HG03064 (cell line): ENCODE measurements around the gene ATP13A2.
"Not testable (repeated sequence)": the region's sequence is repeated elsewhere in the genome, so short reads cannot be mapped to it uniquely, and the experiment has no call there.

Source experiments
- ATAC-seq: cut with Tn5 transposase; IDR thresholded peaks from one replicate; pipeline ENCODE4 v1.9.1; 2021; ENCODE audit warnings: low read depth; ENCODE audit not compliant: unreplicated experiment

ATP13A2 gene

GRCh38 chr1:16964169-16964568, 47.6 kb downstream of the ATP13A2 start:
- ATAC-seq, result not testable (repeated sequence)

GRCh38 chr1:16961297-16962133, 50.2 kb downstream of the ATP13A2 start:
- no peak for ATAC-seq

DNA sequence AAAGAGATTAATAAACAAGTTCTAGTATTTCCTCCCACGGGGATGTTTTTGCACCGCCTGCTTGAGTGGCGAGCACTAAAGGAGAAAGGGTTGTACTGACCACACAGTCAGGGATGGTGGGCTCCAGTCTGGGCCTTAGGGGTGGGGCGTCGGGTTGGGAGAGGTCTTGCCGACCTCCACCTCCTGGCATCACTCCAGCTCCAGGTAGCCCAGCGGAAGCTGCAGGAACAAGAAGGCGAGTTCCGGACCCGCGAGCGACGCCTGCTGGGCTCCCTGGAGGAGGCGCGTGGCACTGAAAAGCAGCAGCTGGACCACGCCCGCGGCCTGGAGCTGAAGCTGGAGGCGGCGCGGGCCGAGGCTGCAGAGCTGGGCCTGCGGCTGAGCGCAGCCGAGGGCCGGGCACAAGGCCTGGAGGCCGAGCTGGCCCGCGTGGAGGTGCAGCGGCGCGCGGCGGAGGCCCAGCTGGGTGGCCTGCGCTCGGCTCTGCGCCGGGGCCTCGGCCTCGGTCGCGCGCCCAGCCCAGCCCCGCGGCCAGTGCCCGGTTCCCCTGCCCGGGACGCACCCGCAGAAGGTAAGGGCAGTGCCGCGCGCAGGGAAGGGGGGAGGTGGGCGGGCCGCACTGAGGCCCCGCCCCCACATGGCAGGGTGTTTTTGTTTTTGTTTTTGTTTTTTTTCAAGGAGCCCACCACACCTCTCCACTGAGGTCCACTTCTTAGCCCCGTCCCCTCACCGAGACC, 51.0 kb downstream of the ATP13A2 start:
- no peak for ATAC-seq

GRCh38 chr1:16958475-16958874, 53.3 kb downstream of the ATP13A2 start:
- ATAC-seq, result no peak

GRCh38 chr1:16957731-16958130, 54.0 kb downstream of the ATP13A2 start:
- no peak for ATAC-seq

- ATAC-seq, result no peak
Observed at GRCh38 chr1:16956775-16957174, 55.0 kb downstream of the ATP13A2 start.

GRCh38 chr1:16955186-16955585, 56.5 kb downstream of the ATP13A2 start:
- no peak for ATAC-seq

DNA sequence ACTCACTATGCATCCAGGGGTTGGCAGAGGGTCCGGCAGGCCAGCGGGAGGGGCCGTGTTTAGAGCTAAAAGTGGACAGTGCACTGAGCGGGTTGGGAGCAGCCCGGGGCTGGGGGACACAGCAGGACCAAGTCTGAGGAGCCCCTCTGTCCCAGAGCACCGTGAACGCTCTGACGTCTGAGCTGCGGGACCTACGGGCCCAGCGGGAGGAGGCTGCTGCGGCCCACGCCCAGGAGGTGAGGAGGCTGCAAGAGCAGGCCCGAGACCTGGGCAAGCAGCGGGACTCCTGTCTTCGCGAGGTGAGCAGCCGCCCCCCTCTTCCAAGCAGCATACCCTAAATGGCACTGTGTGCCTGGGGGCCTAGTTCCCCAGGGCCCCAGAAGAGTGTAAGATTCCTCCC, 57.1 kb downstream of the ATP13A2 start:
- ATAC-seq, result no peak

DNA sequence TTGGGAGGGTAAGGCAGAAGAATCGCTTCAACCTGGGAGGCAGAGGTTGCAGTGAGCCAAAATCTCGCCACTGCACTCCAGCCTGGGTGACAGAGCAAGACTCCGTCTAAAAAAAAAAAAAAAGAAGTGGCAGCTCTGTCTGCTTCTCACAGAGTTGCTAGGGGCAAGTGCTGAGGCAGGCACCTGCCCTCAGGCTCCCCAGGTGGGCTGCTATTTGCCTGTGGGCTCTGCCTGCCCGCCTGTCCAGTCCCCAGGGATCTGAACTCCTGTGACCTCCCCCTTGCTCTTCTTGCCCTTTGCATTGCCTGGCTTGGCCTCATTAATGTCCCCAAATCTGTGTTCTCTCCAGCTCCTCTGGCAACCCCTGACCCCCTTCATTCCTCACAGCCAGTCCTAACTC, 59.4 kb downstream of the ATP13A2 start:
- not testable (repeated sequence) for ATAC-seq

GRCh38 chr1:16949026-16949425, 62.7 kb downstream of the ATP13A2 start:
- ATAC-seq, result not testable (repeated sequence)

- ATAC-seq, result not testable (repeated sequence)
Observed at GRCh38 chr1:16948282-16948891, 63.3 kb downstream of the ATP13A2 start.

DNA sequence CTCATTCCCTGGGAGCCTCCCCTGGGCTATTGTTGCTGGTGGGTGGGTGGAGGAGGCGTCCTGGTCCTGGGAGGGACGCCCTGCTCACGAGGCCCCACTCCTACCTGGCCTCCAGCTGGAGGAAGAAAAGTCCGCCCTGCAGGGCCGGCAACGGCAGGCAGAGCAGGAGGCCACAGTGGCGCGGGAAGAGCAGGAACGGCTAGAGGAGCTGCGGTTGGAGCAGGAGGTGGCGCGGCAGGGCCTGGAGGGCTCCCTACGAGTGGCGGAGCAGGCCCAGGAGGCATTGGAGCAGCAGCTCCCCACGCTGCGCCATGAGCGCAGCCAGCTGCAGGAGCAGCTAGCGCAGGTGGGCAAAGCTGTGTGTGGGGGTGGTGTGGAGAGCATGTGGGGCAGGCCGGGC, 65.1 kb downstream of the ATP13A2 start:
- ATAC-seq, result no peak

GRCh38 chr1:16946185-16946584, 65.5 kb downstream of the ATP13A2 start:
- not testable (repeated sequence) for ATAC-seq

DNA sequence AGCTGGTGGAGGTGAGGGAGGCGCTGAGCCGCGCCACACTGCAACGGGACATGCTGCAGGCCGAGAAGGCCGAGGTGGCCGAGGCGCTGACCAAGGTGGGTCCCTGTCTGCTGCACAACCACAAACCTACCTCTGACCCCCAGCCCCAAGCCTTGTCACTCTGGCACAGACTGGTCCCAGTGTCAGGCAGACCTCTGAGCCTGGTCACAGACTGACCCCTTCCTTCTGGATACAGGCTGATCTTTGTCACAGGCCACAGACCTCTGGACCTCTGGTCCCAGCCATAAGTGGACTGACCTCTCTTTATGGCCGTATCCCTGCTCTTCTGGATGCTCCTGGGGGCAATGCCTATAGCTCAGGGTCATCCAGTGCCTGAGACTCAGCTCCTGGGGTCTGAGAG, 66.2 kb downstream of the ATP13A2 start:
- ATAC-seq, result not testable (repeated sequence)

DNA sequence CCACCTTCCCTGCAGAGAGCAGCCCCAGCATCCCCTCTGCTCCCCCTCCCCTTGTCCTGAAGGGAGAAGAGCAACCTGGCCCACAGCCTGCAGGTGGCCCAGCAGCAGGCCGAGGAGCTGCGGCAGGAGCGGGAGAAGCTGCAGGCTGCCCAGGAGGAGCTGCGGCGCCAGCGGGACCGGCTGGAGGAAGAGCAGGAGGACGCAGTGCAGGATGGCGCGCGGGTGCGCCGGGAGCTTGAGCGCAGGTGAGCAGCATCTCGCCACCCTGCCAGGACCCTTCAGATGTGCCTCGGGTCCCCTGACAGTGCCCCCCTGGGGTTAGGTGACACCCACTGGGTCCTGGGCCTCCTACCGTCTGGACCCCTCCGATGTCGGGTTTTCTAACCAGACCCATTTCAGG, 67.7 kb downstream of the ATP13A2 start:
- ATAC-seq, result no peak

DNA sequence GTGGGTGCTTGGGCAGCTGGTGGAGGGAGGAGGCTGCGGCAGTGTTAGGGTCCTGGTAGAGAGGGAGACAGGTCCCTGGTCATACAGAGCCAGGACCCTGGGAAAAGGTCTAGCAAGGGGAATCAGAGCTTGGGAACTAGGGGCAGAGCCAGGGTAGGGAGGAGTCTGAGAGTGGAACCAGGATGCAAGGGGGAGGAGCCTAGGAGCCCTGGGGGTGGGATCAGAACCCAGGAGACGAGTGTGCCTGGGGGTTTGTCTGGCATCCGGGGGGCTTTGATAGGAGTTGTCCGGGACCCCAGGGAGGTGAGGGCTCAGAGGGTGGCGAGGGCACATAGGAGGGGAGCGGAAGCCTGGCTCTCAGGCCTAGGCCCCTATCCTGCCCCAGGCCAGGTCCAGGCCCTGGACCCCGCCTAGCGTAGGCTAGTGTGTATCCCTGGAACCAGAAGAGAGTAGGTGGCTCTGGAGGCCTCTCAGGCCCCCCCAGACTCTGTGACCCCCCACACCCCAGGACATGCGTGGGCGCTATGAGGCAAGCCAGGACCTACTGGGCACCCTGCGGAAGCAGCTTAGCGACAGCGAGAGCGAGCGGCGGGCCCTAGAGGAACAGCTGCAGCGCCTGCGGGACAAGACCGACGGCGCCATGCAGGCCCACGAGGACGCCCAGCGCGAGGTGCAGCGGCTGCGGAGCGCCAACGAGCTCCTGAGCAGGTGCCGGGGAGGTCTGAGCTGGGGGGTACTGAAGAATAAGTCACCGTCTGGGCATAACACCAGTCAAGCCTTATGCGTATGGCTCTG, 72.1 kb downstream of the ATP13A2 start:
- ATAC-seq, result not testable (repeated sequence)

DNA sequence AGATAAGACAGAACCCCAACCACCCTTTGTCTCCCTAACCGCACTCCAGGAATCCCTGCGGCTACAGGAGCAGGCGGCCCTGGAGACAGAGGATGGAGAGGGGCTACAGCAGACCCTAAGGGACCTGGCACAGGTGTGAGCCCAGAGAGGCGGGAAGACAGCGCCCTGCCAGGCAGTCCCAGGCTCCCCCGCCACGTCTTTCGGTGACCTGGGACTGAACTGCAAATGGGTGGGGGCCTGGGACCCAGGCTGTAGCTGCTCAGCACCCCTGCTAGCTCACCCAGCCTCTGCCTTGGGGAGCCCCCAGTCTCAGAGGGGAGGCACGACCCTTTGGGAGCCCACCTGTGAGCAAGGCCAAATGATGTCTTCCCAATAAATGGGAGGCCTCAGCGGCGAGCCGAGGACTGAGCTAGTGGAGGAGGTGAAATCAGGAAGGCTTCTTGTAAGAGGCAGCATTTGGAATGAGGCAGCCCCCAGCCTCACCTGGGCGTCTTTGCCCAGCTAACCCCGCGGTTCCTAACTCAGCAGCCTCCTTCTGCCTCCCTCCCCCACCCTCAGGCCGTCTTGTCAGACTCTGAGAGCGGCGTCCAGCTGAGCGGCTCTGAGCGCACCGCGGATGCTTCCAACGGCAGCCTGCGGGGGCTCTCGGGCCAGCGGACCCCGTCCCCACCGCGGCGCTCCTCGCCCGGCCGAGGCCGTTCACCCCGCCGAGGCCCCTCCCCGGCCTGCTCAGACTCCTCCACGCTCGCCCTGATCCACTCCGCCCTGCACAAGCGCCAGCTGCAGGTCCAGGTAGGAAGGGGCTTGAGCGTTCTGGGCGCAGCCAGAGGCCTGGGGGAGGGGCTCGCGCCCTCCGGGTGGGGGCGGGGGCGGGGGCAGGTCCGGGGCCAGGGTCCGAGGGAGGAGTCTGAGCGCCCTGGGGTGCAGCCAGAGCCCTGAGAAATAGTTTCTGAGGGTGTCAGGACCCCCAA, 73.1 kb downstream of the ATP13A2 start:
- ATAC-seq, result no peak

DNA sequence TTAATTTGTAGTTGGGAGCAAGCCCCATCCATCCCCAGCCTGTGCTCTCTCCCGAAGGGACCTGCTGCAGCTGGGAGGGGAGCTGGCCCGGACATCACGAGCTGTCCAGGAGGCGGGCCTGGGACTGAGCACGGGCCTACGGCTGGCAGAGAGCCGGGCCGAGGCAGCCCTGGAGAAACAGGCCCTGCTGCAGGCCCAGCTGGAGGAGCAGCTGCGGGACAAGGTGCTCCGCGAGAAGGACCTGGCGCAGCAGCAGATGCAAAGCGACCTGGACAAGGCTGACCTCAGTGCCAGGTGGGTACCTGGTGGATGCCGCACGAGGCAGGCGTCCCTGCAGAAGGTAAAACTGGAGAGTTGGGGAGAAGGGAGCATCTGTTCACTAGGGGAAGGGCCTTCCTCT, 75.1 kb downstream of the ATP13A2 start:
- ATAC-seq, result not testable (repeated sequence)
